A549 (cell line): Measurements from ENCODE around the gene PCBP4. TPM values are rescaled to one million over a fixed set of nuclear protein-coding genes. Genes with fewer than 3 reads are reported as not detected.

ENCODE experiments used
- ATAC-seq, 2 experiments: fragments of 200-7000 bp in 1 of 2; fragments of >200 bp in 1 of 2; cut with Nextera tagmentation in 1 of 2; cut with Tn5 transposase in 1 of 2; 3 replicates each; pipeline versions ENCODE4 v1.8.0 to v1.9.1; 2018 to 2020; ENCODE audit warnings: mild to moderate bottlenecking in 1 of 2, moderate library complexity in 1 of 2
- CTCF ChIA-PET: fragments of 300-600 bp; sonication (Branson Sonifier 250); formaldehyde crosslinking; extraction: SDS; loops from one replicate; lab custom pipeline; 2021; ENCODE audit warnings: antibody characterized with exemption, inconsistent platforms; lab: Yijun Ruan, JAX
- POLR2A ChIA-PET: fragments of 350-600 bp; formaldehyde crosslinking; extraction: SDS; loops from one replicate; lab custom pipeline; 2021; ENCODE audit warnings: antibody characterized with exemption, inconsistent platforms; lab: Yijun Ruan, JAX
- DNase-seq, 2 experiments: peaks; one replicate each; pipeline versions ENCODE4 v3.0.0 to v3.0.0-alpha.2; 2011 to 2016; ENCODE audit warnings: low read depth in 1 of 2, low spot score in 1 of 2
- FAIRE-seq: peaks from 2 replicates; lab custom pipeline; 2011; peaks lifted over from hg19 to GRCh38; lab: Jason Lieb, UNC
- H3K27ac ChIP-seq, 2 experiments: fragments of >200 bp; sonication (Bioruptor Twin); formaldehyde crosslinking; 3 replicates each; pipeline ENCODE4 v1.5.1; 2016 to 2017
- H3K4me1 ChIP-seq: fragments of >200 bp; sonication (Bioruptor Twin); formaldehyde crosslinking; 3 replicates; pipeline ENCODE4 v1.6.1; 2016
- H3K4me2 ChIP-seq: fragments of >200 bp; sonication (Bioruptor Twin); formaldehyde crosslinking; 3 replicates; pipeline ENCODE4 v1.6.1; 2016
- H3K4me3 ChIP-seq: fragments of >200 bp; sonication (Bioruptor Twin); formaldehyde crosslinking; 3 replicates; pipeline ENCODE4 v1.5.1; 2016
- H3K9me3 ChIP-seq: fragments of >200 bp; sonication (Bioruptor Twin); formaldehyde crosslinking; 3 replicates; pipeline ENCODE4 v1.6.1; 2016
- CTCF ChIP-seq: fragments of >200 bp; sonication (Bioruptor Twin); formaldehyde crosslinking; IDR thresholded peaks from 3 replicates; pipeline ENCODE4 v1.5.1; 2016
- E2F6 ChIP-seq: IDR thresholded peaks from 2 replicates; pipeline ENCODE4 v1.6.1; 2012; ENCODE audit warnings: low read depth, borderline replicate concordance
- EHMT2 ChIP-seq: fragments of 200-600 bp; sonication (generic); IDR thresholded peaks from 2 replicates; pipeline ENCODE4 v1.6.1; 2016; ENCODE audit warnings: antibody characterized with exemption, low read depth, mild to moderate bottlenecking, moderate library complexity
- FOXS1 ChIP-seq: fragments of 250-450 bp; sonication (Bioruptor Pico); IDR thresholded peaks from 2 replicates; pipeline ENCODE4 v1.5.0; 2020; ENCODE audit warnings: mild to moderate bottlenecking, moderate library complexity
- HDAC2 ChIP-seq: fragments of 200-600 bp; sonication (generic); IDR thresholded peaks from 2 replicates; pipeline ENCODE4 v1.6.1; 2016
- HEYL ChIP-seq: fragments of 250-450 bp; sonication (Bioruptor Pico); IDR thresholded peaks from 2 replicates; pipeline ENCODE4 v1.8.0; 2021; ENCODE audit warnings: mild to moderate bottlenecking, moderate library complexity
- HMGXB4 ChIP-seq: fragments of 250-450 bp; sonication (Bioruptor Pico); IDR thresholded peaks from 2 replicates; pipeline ENCODE4 v1.5.0; 2021; ENCODE audit warnings: mild to moderate bottlenecking, moderate library complexity, borderline replicate concordance
- HOXB5 ChIP-seq: fragments of 250-450 bp; sonication (Bioruptor Pico); IDR thresholded peaks from 2 replicates; pipeline ENCODE4 v1.5.0; 2020; ENCODE audit warnings: mild to moderate bottlenecking, moderate library complexity
- JUN ChIP-seq, 2 experiments: fragments of >200 bp; sonication (Bioruptor Twin); formaldehyde crosslinking; IDR thresholded peaks; 2 replicates in 1 of 2; 3 replicates in 1 of 2; pipeline ENCODE4 v1.6.1; 2016 to 2017
- KDM1A ChIP-seq: fragments of 200-600 bp; sonication (generic); IDR thresholded peaks from 2 replicates; pipeline ENCODE4 v1.6.1; 2016; ENCODE audit warnings: low read depth, mild to moderate bottlenecking
- KDM5A ChIP-seq: fragments of 200-600 bp; sonication (generic); IDR thresholded peaks from 2 replicates; pipeline ENCODE4 v1.6.1; 2016; ENCODE audit warnings: antibody characterized with exemption, mild to moderate bottlenecking
- MAFK ChIP-seq: fragments of 450-650 bp; IDR thresholded peaks from 2 replicates; pipeline ENCODE4 v1.6.1; 2014; ENCODE audit not compliant: partially characterized antibody
- MAZ ChIP-seq: fragments of 150-350 bp; IDR thresholded peaks from 2 replicates; pipeline ENCODE4 v1.6.1; 2014; ENCODE audit warnings: antibody characterized with exemption, low read depth, low read length, borderline replicate concordance
- NFE2L2 ChIP-seq: fragments of 150-350 bp; conservative IDR thresholded peaks from 2 replicates; pipeline ENCODE4 v1.6.1; 2014; ENCODE audit warnings: low read length
- POLR2A ChIP-seq: IDR thresholded peaks from 2 replicates; pipeline ENCODE4 v1.6.1; 2012; ENCODE audit warnings: mild to moderate bottlenecking, low read length
- POLR2AphosphoS2 ChIP-seq: conservative IDR thresholded peaks from 2 replicates; pipeline ENCODE4 v1.6.1; 2012; ENCODE audit warnings: low read length, improper control_type of control experiment, inconsistent platforms
- REST ChIP-seq: fragments of 200-600 bp; sonication (generic); IDR thresholded peaks from 2 replicates; pipeline ENCODE4 v1.6.1; 2016; ENCODE audit warnings: antibody characterized with exemption, mild to moderate bottlenecking, moderate library complexity
- RFX5 ChIP-seq: fragments of 450-650 bp; IDR thresholded peaks from 2 replicates; pipeline ENCODE4 v1.7.1; 2014; ENCODE audit warnings: antibody characterized with exemption, mild to moderate bottlenecking, moderate library complexity
- RNF2 ChIP-seq: fragments of 200-600 bp; sonication (generic); IDR thresholded peaks from 2 replicates; pipeline ENCODE4 v1.6.1; 2016; ENCODE audit warnings: low read depth, mild to moderate bottlenecking, antibody characterized with exemption, moderate library complexity, borderline replicate concordance
- SMC3 ChIP-seq: fragments of >200 bp; sonication (Bioruptor Twin); formaldehyde crosslinking; IDR thresholded peaks from 3 replicates; pipeline ENCODE4 v1.6.1; 2018; ENCODE audit warnings: inconsistent platforms
- TP53 ChIP-seq: fragments of 250-450 bp; sonication (Bioruptor Pico); IDR thresholded peaks from 2 replicates; pipeline ENCODE4 v1.5.0; 2021; ENCODE audit warnings: mild to moderate bottlenecking, moderate library complexity
- ZC3H11A ChIP-seq: fragments of 450-650 bp; IDR thresholded peaks from 2 replicates; pipeline ENCODE4 v1.6.1; 2014; ENCODE audit warnings: antibody characterized with exemption, mild to moderate bottlenecking
- ZSCAN20 ChIP-seq: fragments of 250-450 bp; sonication (Bioruptor Pico); IDR thresholded peaks from 2 replicates; pipeline ENCODE4 v1.8.0; 2022; ENCODE audit warnings: mild to moderate bottlenecking, moderate library complexity
- WGBS: methylation state at CpG from one replicate; pipeline ENCODE4 v1.1.6; 2017; ENCODE audit errors: missing lambda C conversion rate; 5-methylcytosine and 5-hydroxymethylcytosine counted together
- polyA plus RNA-seq, 4 experiments: library from polyadenylated mRNA; depleted of rRNA in 3 of 4; stranded (reverse); fragments of >200 nt; fragmentation: RNase III in 1 of 4; extraction: RNeasy Plus Mini Kit Qiagen cat#74134 plus additional on column Dnase treatment in 1 of 4; gene quantifications; 2 replicates in 3 of 4; 3 replicates in 1 of 4; pipeline ENCODE4 v1.2.3, GENCODE V29; 2011 to 2017

PCBP4 gene
- polyA plus RNA-seq, 2 of the 4 experiments (the other 2 are of a cell fraction): 8.6 to 10.9 TPM

GRCh38 chr3:51961602-51962569 lies 5.4 kb downstream of the PCBP4 start:
- Histone ChIP-seq H3K4me1 (peaks cover 4% of the 10 kb centered on the region; the same call in 2 of the 3 replicates), H3K27ac (no peak overlapping the region), H3K4me2 (no peak overlapping the region), H3K9me3 (no peaks in the 10 kb centered on the region), H3K4me3 (no peak overlapping the region)
- TF ChIP-seq TP53 (CRISPR knock-in tag) (no peak), JUN (IDR thresholded peaks at IDR 0.05) (no peak), POLR2AphosphoS2 (no peak), NFE2L2 (no peak), HEYL (no peak), POLR2A (no peak)
- no peak for ATAC-seq
- FAIRE-seq: no peak
- no peak for DNase-seq
- ChIA-PET CTCF (interaction anchor here (0.7 to 5.4 kb wide), 4 partner anchors 12 to 161 kb away, joined by 3 to 36 read pairs (median 14); partner anchors contain the start of genes ABHD14A, ABHD14B, ACY1 and PARP3), POLR2A (interaction anchor here (1.3 kb wide), 1 partner anchor 12 kb away, joined by 3 read pairs; the partner anchor contains the start of gene ABHD14B)
- 74% methylated on average over 6 of the region's 9 CpGs for whole genome bisulfite sequencing

- DNase-seq (no peak), FAIRE-seq (no peak), ATAC-seq (no peak)
- POLR2A ChIA-PET: no interaction called here
- no peaks in the 10 kb centered on the region for H3K9me3 ChIP-seq
- TF ChIP-seq KDM1A (no peak), SMC3 (no peak), RFX5 (no peak), E2F6 (no peak), KDM5A (no peak), ZSCAN20 (no peak), MAZ (no peak), FOXS1 (CRISPR knock-in tag) (no peak)
- 86% methylated on average over 7 of the region's 18 CpGs for WGBS
- H3K4me2 ChIP-seq: no peak overlapping the region
- no peak overlapping the region for H3K4me3 ChIP-seq
- CTCF ChIA-PET: interaction anchor here (1.4 to 5.4 kb wide), 3 partner anchors 13 to 22 kb away, joined by 6 to 36 read pairs (median 21); partner anchors contain the start of genes ABHD14A, ABHD14B, ACY1 and PARP3
- no peak overlapping the region for H3K27ac ChIP-seq
- H3K4me1 ChIP-seq: no peaks in the 10 kb centered on the region
Measured at GRCh38 chr3:51961011-51961410, 6.2 kb downstream of the PCBP4 start.

GRCh38 chr3:51960386-51960785 lies 6.9 kb downstream of the PCBP4 start:
- CTCF ChIA-PET: interaction anchor here (3.0 to 5.4 kb wide), 2 partner anchors 14 to 18 kb away, joined by 21 to 36 read pairs; partner anchors contain the start of genes ABHD14A, ABHD14B, PARP3 and RRP9
- Histone ChIP-seq H3K4me1 (no peaks in the 10 kb centered on the region), H3K9me3 (no peaks in the 10 kb centered on the region), H3K27ac (no peak overlapping the region), H3K4me3 (no peak overlapping the region)
- DNase-seq: no peak
- TF ChIP-seq CTCF: no peak
- no peak for TF ChIP-seq KDM1A
- no peak for TF ChIP-seq ZC3H11A
- TF ChIP-seq HDAC2: no peak
- no peak for TF ChIP-seq E2F6
- no peak for TF ChIP-seq REST
- TF ChIP-seq RNF2: no peak
- TF ChIP-seq FOXS1 (CRISPR knock-in tag): no peak
- no peak for TF ChIP-seq EHMT2
- no peak for TF ChIP-seq SMC3
- TF ChIP-seq MAFK: no peak
- no peak for TF ChIP-seq KDM5A
- TF ChIP-seq HOXB5 (CRISPR knock-in tag): no peak
- TF ChIP-seq HMGXB4 (CRISPR knock-in tag): no peak
- TF ChIP-seq, all 56 proteins: peak for 0
- H3K4me2 ChIP-seq: no peak overlapping the region
- ATAC-seq (no peak), FAIRE-seq (no peak)
- POLR2A ChIA-PET: no interaction called here
- 85% methylated on average over 4 of the region's 10 CpGs for WGBS
